Activated CD4-positive, alpha-beta memory T cell treated with anti-CD3 and anti-CD28 coated beads for 36 hours (primary cell): Measurements from ENCODE around the gene LRRC36. TPM values are rescaled to one million over a fixed set of nuclear protein-coding genes. Genes with fewer than 3 reads are reported as not detected.

Source experiments
- CTCF ChIA-PET: fragments of 350-600 bp; sonication (Branson Sonifier 250); formaldehyde crosslinking; loops from one replicate; lab custom pipeline; 2021; ENCODE audit warnings: antibody characterized with exemption, inconsistent platforms; lab: Charles Lee
- POLR2A ChIA-PET: fragments of 350-600 bp; sonication (Branson Sonifier 250); formaldehyde crosslinking; loops from one replicate; lab custom pipeline; 2021; ENCODE audit warnings: antibody characterized with exemption; lab: Charles Lee
- DNase-seq: peaks from one replicate; pipeline ENCODE4 v3.0.0-alpha.2; 2020
- H3K27ac Mint-ChIP-seq: one replicate; pipeline ENCODE4 v1.8.0; 2021; ENCODE audit warnings: mixed read lengths
- H3K27me3 Mint-ChIP-seq: one replicate; pipeline ENCODE4 v1.8.0; 2021; ENCODE audit warnings: mixed read lengths
- H3K36me3 Mint-ChIP-seq: one replicate; pipeline ENCODE4 v1.8.0; 2021; ENCODE audit warnings: mixed read lengths
- H3K4me1 Mint-ChIP-seq: one replicate; pipeline ENCODE4 v1.8.0; 2021; ENCODE audit warnings: low read depth, mixed read lengths
- H3K4me3 Mint-ChIP-seq: one replicate; pipeline ENCODE4 v1.8.0; 2021; ENCODE audit warnings: mild to moderate bottlenecking, mixed read lengths
- H3K9me3 Mint-ChIP-seq: one replicate; pipeline ENCODE4 v1.8.0; 2021; ENCODE audit warnings: mixed read lengths
- intact Hi-C: fragments of 100-400 bp; cut with micrococcal nuclease; formaldehyde crosslinking; loops from one replicate; pipeline ENCODE4 v1.15.1; 2023
- total RNA-seq, 2 experiments: library from RNA; stranded (reverse); gene quantifications; one replicate each; pipeline ENCODE4 v1.2.3, GENCODE V29; 2021

Gene LRRC36
- total RNA-seq, 2 experiments from 2014 or later: 0.63 to 1.00 TPM

- CTCF ChIA-PET: interaction anchor here (0.8 to 6.7 kb wide), 3 partner anchors 24 to 98 kb away, joined by 4 to 71 read pairs (median 6); partner anchors contain the start of genes KCTD19 and LRRC36
Observed at GRCh38 chr16:67423611-67424260, 97.1 kb downstream of the LRRC36 start.

GRCh38 chr16:67424261-67424615, 97.6 kb downstream of the LRRC36 start:
- Mint-ChIP-seq H3K4me1 (no peaks in the 10 kb centered on the region), H3K9me3 (no peaks in the 10 kb centered on the region), H3K4me3 (no peak overlapping the region), H3K36me3 (no peaks in the 10 kb centered on the region), H3K27me3 (peaks cover 32% of the 10 kb centered on the region), H3K27ac (no peak overlapping the region)
- no peak for DNase-seq
- ChIA-PET POLR2A (no interaction called here), CTCF (interaction anchor here (0.8 to 6.7 kb wide), 2 partner anchors 41 to 98 kb away, joined by 4 to 71 read pairs; partner anchors contain the start of genes KCTD19 and LRRC36)
- intact Hi-C loops: no loop called here

More at GRCh38 chr16:67423611-67424260, 97.1 kb downstream of the LRRC36 start:
- no peak overlapping the region for H3K27ac Mint-ChIP-seq
- H3K27me3 Mint-ChIP-seq: peaks cover 27% of the 10 kb centered on the region
- POLR2A ChIA-PET: no interaction called here
- DNase-seq: no peak
- no peaks in the 10 kb centered on the region for H3K4me1 Mint-ChIP-seq
- H3K9me3 Mint-ChIP-seq: no peaks in the 10 kb centered on the region
- no peaks in the 10 kb centered on the region for H3K36me3 Mint-ChIP-seq
- H3K4me3 Mint-ChIP-seq: no peak overlapping the region
- intact Hi-C loops: no loop called here

GRCh38 chr16:67425061-67425460, 98.4 kb downstream of the LRRC36 start:
- H3K9me3 Mint-ChIP-seq: no peaks in the 10 kb centered on the region
- ChIA-PET POLR2A (no interaction called here), CTCF (interaction anchor here (3.7 to 6.7 kb wide), 2 partner anchors 23 to 40 kb away, joined by 26 to 71 read pairs; no protein-coding TSS in a partner anchor)
- intact Hi-C loops: no loop called here
- H3K36me3 Mint-ChIP-seq: no peaks in the 10 kb centered on the region
- H3K4me1 Mint-ChIP-seq: no peaks in the 10 kb centered on the region
- peaks cover 32% of the 10 kb centered on the region for H3K27me3 Mint-ChIP-seq
- no peak for DNase-seq
- H3K27ac Mint-ChIP-seq: no peak overlapping the region
- H3K4me3 Mint-ChIP-seq: no peak overlapping the region

GRCh38 chr16:67425580-67425979, 99.0 kb downstream of the LRRC36 start:
- no peak overlapping the region for H3K4me3 Mint-ChIP-seq
- POLR2A ChIA-PET: no interaction called here
- no peak overlapping the region for H3K27ac Mint-ChIP-seq
- peaks cover 3% of the 10 kb centered on the region for H3K4me1 Mint-ChIP-seq
- CTCF ChIA-PET: interaction anchor here (3.7 to 6.7 kb wide), 4 partner anchors 8 to 40 kb away, joined by 26 to 71 read pairs (median 40); partner anchors contain the start of gene ZDHHC1
- H3K27me3 Mint-ChIP-seq: peaks cover 36% of the 10 kb centered on the region
- H3K9me3 Mint-ChIP-seq: no peaks in the 10 kb centered on the region
- no peak for DNase-seq
- intact Hi-C loops: no loop called here
- no peaks in the 10 kb centered on the region for H3K36me3 Mint-ChIP-seq

DNA sequence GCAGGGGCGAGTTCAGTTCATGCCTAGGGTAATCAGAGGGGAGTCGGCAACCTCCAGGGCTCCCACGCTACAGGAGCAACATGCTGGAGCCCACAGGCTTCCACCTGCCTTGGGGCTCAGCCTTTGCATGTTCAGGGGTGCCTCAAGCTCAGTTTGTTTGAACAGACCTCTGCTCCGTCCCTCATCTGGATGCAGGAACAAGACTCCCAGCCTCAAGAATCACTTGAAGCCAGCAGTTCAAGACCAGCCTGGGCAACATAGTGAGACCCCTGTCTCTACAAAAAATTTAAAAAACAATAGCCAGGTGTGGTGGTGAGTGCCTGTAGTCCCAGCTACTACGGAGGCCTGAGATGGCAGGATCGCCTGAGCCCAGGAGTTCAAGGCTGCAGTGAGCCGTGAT, 99.4 kb downstream of the LRRC36 start:
- H3K27ac Mint-ChIP-seq: no peak overlapping the region
- H3K36me3 Mint-ChIP-seq: no peaks in the 10 kb centered on the region
- H3K4me3 Mint-ChIP-seq: no peak overlapping the region
- no peak for DNase-seq
- ChIA-PET CTCF (interaction anchor here (3.7 to 6.7 kb wide), 4 partner anchors 9 to 40 kb away, joined by 26 to 71 read pairs (median 40); partner anchors contain the start of gene ZDHHC1), POLR2A (no interaction called here)
- peaks cover 3% of the 10 kb centered on the region for H3K4me1 Mint-ChIP-seq
- intact Hi-C loops: no loop called here
- no peaks in the 10 kb centered on the region for H3K9me3 Mint-ChIP-seq
- H3K27me3 Mint-ChIP-seq: peaks cover 36% of the 10 kb centered on the region

DNA sequence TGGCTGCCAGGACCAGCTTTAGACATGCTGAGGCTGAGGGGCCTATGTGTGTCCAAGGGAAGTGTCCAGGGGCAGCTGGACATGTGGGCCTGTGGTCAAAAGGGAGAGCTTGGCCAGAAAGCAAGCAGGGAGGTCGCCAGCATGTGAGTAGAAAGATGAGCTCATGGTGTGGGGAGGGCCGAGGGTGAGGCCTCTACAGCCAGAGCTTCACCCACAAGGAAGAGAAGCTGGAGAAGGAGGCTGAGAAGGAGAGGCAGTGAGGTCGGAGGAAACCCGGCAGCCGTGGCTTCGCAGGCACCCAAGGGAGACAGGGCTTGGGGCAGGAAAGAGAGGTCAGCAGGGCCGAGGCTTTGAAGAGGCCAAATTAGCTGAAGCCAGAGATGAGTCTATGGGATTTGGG, 100.3 kb downstream of the LRRC36 start:
- intact Hi-C loops: no loop called here
- CTCF ChIA-PET: interaction anchor here (0.6 to 6.7 kb wide), 17 partner anchors 10 to 468 kb away, joined by 3 to 71 read pairs (median 5); partner anchors contain the start of genes ATP6V0D1, TMEM208 and ZDHHC1
- H3K4me1 Mint-ChIP-seq: peaks cover 6% of the 10 kb centered on the region
- H3K36me3 Mint-ChIP-seq: no peaks in the 10 kb centered on the region
- H3K4me3 Mint-ChIP-seq: no peak overlapping the region
- DNase-seq: no peak
- no peaks in the 10 kb centered on the region for H3K9me3 Mint-ChIP-seq
- peaks cover 39% of the 10 kb centered on the region for H3K27me3 Mint-ChIP-seq
- H3K27ac Mint-ChIP-seq: no peak overlapping the region
- POLR2A ChIA-PET: no interaction called here

- Mint-ChIP-seq H3K27ac (no peak overlapping the region), H3K27me3 (peaks cover 39% of the 10 kb centered on the region), H3K4me3 (no peak overlapping the region), H3K36me3 (no peaks in the 10 kb centered on the region), H3K4me1 (peaks cover 10% of the 10 kb centered on the region), H3K9me3 (no peaks in the 10 kb centered on the region)
- DNase-seq: peak; percentile 76
- ChIA-PET CTCF (interaction anchor here (0.5 to 6.7 kb wide), 43 partner anchors 8 to 470 kb away, joined by 3 to 71 read pairs (median 5); partner anchors contain the start of genes AGRP, ATP6V0D1, TMEM208 and TPPP3), POLR2A (interaction anchor here (0.6 kb wide), 1 partner anchor 53 kb away, joined by 3 read pairs; the partner anchor contains the start of gene ATP6V0D1)
- intact Hi-C loops: no loop called here
Observed at GRCh38 chr16:67428146-67428731, 101.6 kb downstream of the LRRC36 start.

GRCh38 chr16:67429053-67429798, 102.6 kb downstream of the LRRC36 start:
- DNase-seq: no peak
- H3K4me1 Mint-ChIP-seq: peaks cover 10% of the 10 kb centered on the region
- intact Hi-C loops: loop anchor here (1.0 kb wide), 1 partner anchor 36 kb away; no protein-coding TSS in a partner anchor
- H3K4me3 Mint-ChIP-seq: peak overlapping the region; percentile 20
- peaks cover 36% of the 10 kb centered on the region for H3K27me3 Mint-ChIP-seq
- CTCF ChIA-PET: interaction anchor here (0.6 to 6.7 kb wide), 14 partner anchors 12 to 232 kb away, joined by 3 to 71 read pairs (median 8); partner anchors contain the start of gene ZDHHC1
- H3K9me3 Mint-ChIP-seq: no peaks in the 10 kb centered on the region
- POLR2A ChIA-PET: no interaction called here
- H3K36me3 Mint-ChIP-seq: no peaks in the 10 kb centered on the region
- H3K27ac Mint-ChIP-seq: no peak overlapping the region

- no peak for DNase-seq
- Mint-ChIP-seq H3K4me1 (peaks cover 10% of the 10 kb centered on the region), H3K9me3 (no peaks in the 10 kb centered on the region), H3K27ac (no peak overlapping the region), H3K4me3 (peak overlapping the region; percentile 67), H3K27me3 (peaks cover 36% of the 10 kb centered on the region), H3K36me3 (no peaks in the 10 kb centered on the region)
- CTCF ChIA-PET: interaction anchor here (1.0 to 6.7 kb wide), 9 partner anchors 9 to 181 kb away, joined by 3 to 71 read pairs (median 6); partner anchors contain the start of gene ZDHHC1
- intact Hi-C loops: loop anchor here (1.0 kb wide), 1 partner anchor 35 kb away; no protein-coding TSS in a partner anchor
- POLR2A ChIA-PET: interaction anchor here (1.8 kb wide), 1 partner anchor 21 kb away, joined by 4 read pairs; no protein-coding TSS in a partner anchor
Observed at GRCh38 chr16:67429799-67430503, 103.3 kb downstream of the LRRC36 start.

DNA sequence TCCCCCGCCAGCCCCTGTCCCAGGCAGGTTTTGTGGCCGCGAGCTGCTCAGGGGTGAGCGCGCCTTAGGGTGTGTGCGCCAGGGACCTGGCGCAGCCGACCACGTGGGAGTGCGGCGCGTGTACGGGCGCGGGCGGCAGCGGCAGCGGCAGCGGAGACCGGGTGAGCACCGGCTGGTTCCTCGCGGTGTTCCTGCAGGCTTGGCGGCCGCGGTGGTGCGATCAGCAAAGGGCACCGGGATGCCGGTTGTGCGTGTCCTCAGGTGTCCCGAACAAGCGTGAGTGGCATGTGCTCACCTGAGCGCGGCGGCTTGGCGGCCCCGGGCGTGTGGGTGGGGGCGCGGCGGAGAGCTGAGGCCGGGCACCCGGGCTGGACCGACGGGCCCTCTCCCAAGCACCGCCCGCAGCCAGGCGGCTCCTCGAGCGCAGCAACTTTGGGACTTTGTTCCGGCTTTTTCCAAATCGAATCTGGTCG, 103.9 kb downstream of the LRRC36 start:
- Mint-ChIP-seq H3K27ac (no peak overlapping the region), H3K36me3 (no peaks in the 10 kb centered on the region), H3K27me3 (peaks cover 33% of the 10 kb centered on the region), H3K9me3 (no peaks in the 10 kb centered on the region), H3K4me1 (peaks cover 10% of the 10 kb centered on the region), H3K4me3 (peak overlapping the region; percentile 67)
- DNase-seq: peak; percentile 36
- POLR2A ChIA-PET: interaction anchor here (1.8 kb wide), 1 partner anchor 20 kb away, joined by 4 read pairs; no protein-coding TSS in a partner anchor
- intact Hi-C loops: no loop called here
- CTCF ChIA-PET: interaction anchor here (1.0 to 1.5 kb wide), 5 partner anchors 8 to 38 kb away, joined by 3 to 6 read pairs (median 4); no protein-coding TSS in a partner anchor
